ENCODE measurements around the gene SMIM21. TPM values are rescaled to one million over a fixed set of nuclear protein-coding genes. Genes with fewer than 3 reads are reported as not detected.

The SMIM21 gene
- polyA plus RNA-seq = not detected

DNA sequence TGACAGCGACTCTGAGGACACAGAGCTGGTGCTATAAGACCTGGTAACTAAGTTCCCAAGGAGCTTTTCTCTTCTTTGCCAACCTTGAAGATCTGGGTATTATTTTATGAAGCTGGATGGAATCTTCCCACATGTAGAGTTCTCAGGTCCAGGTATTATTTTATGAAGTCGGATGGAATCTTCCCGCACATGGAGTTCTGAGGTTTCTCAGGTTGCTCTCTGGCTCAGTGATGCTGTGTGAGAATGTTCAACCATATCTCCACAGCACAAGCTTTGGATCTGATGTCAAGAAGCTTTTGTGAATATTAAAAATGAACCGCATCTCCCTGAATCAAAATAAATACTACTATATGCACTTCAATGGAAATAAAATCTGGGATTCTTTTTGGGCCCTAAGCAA, at the start of gene SMIM21:
Gene SMIM21, minus strand, starts transcription at position 101 of the 400 bp plus-strand sequence. CDS start 140 bp downstream, outside the sequence.
- Mint-ChIP-seq H3K4me3 (no peak within 1 kb of the TSS), H3K27me3 (no peaks in the 10 kb centered on the region), H3K4me1 (no peaks in the 10 kb centered on the region), H3K36me3 (no peaks in the 10 kb centered on the region), H3K9me3 (peaks cover 0 to under 1% (median 0%) of the 10 kb centered on the region in 3 donors), H3K27ac (no peak within 1 kb of the TSS)

DNA sequence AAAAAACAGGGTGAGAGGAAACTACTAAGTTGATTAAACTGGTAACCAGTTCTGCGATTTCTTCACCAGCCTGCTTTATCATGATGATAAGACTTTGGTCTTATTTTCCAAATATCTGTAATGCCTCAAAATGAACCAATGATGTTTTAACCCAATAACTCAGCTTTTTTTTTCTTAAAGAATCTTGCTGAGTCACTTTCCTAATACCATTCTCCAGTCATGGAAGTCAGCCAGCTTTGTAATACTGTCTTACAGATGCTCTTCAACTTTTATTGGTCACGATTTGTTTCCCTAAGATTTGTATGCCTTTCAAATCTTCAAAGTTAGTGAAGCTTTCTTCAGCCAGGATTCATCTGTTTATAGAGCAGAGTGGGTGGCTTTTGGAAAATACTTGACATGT, 47.7 kb upstream of the SMIM21 start:
- Mint-ChIP-seq H3K36me3 (no peaks in the 10 kb centered on the region), H3K4me3 (no peak overlapping the region), H3K4me1 (peaks cover 0 to 2% (median 1%) of the 10 kb centered on the region in 3 donors), H3K27ac (no peak overlapping the region), H3K9me3 (peaks cover 0 to 2% (median 0%) of the 10 kb centered on the region in 3 donors), H3K27me3 (peaks cover 5% of the 10 kb centered on the region)

- Mint-ChIP-seq H3K27me3 (peaks cover 5% of the 10 kb centered on the region), H3K36me3 (peaks cover 2% of the 10 kb centered on the region), H3K4me3 (no peak overlapping the region), H3K9me3 (peaks cover 0 to 2% (median 0%) of the 10 kb centered on the region in 3 donors), H3K4me1 (peaks cover 0 to 2% (median 1%) of the 10 kb centered on the region in 3 donors), H3K27ac (no peak overlapping the region)
Measured at GRCh38 chr18:75474332-75474731, 46.8 kb upstream of the SMIM21 start.

- peaks cover 5% of the 10 kb centered on the region for H3K27me3 Mint-ChIP-seq
- H3K27ac Mint-ChIP-seq = no peak overlapping the region
- H3K4me1 Mint-ChIP-seq = peaks cover 0 to 2% (median 1%) of the 10 kb centered on the region in 3 donors
- peaks cover 2% of the 10 kb centered on the region for H3K36me3 Mint-ChIP-seq
- no peak overlapping the region for H3K4me3 Mint-ChIP-seq
- H3K9me3 Mint-ChIP-seq = peaks cover 0 to 2% (median 0%) of the 10 kb centered on the region in 3 donors
Measured at GRCh38 chr18:75473316-75473715, 45.8 kb upstream of the SMIM21 start.

DNA sequence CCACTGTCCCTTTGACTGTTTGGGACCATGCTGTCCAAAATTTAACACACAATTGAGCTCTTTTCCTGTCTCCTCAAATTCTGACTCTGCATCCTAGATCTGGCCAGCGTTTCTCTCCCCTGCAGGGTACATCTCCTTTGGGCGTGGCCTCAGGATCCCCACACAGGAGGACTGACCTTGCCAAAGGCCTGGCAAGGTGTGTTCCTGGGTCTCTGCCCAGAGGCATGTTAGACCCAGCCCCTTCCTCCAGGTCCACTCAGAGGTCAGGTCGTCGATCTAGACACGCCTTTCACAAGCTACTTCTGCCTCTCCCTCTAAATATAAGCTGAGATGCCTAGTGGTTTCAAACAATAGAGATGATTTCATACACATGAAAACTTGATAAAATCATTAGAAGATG, 45.4 kb upstream of the SMIM21 start:
- Mint-ChIP-seq H3K4me1 (peaks cover 0 to 1% (median under 1%) of the 10 kb centered on the region in 3 donors), H3K4me3 (no peak overlapping the region), H3K27ac (no peak overlapping the region), H3K9me3 (peaks cover 0 to 2% (median 0%) of the 10 kb centered on the region in 3 donors), H3K36me3 (peaks cover 2% of the 10 kb centered on the region), H3K27me3 (peaks cover 5% of the 10 kb centered on the region)

DNA sequence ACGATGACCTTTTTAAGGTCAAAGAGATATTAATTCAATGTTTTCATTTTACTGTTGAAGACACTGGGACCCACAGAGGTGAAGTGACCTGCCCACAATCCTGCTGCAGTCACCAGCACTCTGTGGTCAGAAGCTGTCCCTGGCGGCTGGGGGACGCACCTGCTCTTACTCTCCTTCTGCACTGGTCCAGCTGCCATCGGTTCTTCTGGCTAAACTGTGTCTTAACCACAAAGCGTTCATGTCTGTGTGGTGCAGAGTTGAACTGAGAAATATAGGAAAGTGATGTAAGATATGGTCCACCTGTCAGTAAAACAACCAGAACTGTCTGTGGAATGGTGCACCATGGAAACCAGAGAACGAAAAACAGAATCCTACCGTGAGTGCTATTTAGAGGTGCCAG, 44.9 kb upstream of the SMIM21 start:
- Mint-ChIP-seq H3K9me3 (peaks cover 0 to 2% (median 0%) of the 10 kb centered on the region in 3 donors), H3K4me1 (no peaks in the 10 kb centered on the region), H3K36me3 (peaks cover 2% of the 10 kb centered on the region), H3K27ac (no peak overlapping the region), H3K4me3 (no peak overlapping the region), H3K27me3 (peaks cover 5% of the 10 kb centered on the region)

DNA sequence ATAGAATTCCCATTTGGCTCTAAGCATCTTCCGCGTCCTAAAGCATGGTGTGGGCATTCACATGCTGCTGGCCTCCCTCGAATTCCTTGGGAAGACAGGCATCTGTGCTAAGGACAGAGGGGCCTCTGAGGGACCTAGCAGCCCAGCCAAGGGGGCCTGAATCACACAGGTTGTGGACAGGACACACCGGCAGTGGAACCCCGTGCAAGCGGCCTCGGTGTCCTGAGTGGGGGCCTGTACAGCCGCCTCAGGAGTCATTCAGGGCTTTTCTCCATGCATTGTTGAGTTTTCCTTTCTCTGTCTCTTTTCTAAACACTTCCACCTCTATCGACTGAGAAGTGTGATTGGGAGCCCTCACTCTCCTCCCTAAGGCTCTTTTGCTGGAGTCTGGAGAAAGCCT, 44.3 kb upstream of the SMIM21 start:
- Mint-ChIP-seq H3K4me1 (no peaks in the 10 kb centered on the region), H3K27me3 (peaks cover 5% of the 10 kb centered on the region), H3K36me3 (peaks cover 2% of the 10 kb centered on the region), H3K4me3 (no peak overlapping the region), H3K27ac (no peak overlapping the region), H3K9me3 (peaks cover 0 to 2% (median 0%) of the 10 kb centered on the region in 3 donors)

- Mint-ChIP-seq H3K27ac (no peak overlapping the region), H3K9me3 (peaks cover 0 to 2% (median 0%) of the 10 kb centered on the region in 3 donors), H3K36me3 (peaks cover 2% of the 10 kb centered on the region), H3K27me3 (peaks cover 5% of the 10 kb centered on the region), H3K4me1 (no peaks in the 10 kb centered on the region), H3K4me3 (no peak overlapping the region)
Measured at GRCh38 chr18:75467851-75468250, 40.3 kb upstream of the SMIM21 start.

DNA sequence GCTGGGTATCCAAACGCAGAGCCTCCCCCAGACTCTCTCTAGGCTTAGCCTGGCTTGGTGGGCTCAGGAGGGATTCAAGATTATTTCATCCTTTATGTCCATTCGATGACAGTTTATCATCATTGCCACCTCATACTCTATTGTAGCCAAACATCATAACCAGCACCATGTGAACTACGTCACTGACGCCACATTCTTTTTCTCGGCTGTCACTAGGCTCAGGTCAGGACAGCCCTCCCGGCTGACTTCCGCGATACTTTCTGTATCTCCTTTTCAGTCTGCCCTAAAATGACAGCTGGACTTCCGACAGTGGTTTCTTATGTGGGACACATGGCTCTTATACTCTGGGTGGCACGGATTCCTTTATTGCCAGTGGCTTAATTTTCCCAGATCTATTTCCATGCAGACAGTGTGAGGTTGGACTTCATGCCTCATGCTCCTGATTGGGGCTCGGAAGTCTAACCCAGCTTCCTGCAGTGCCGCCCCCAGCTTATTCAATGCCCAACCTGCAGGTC, 39.8 kb upstream of the SMIM21 start:
- peaks cover 2% of the 10 kb centered on the region for H3K36me3 Mint-ChIP-seq
- no peak overlapping the region for H3K27ac Mint-ChIP-seq
- no peaks in the 10 kb centered on the region for H3K4me1 Mint-ChIP-seq
- H3K27me3 Mint-ChIP-seq = peaks cover 5% of the 10 kb centered on the region
- no peak overlapping the region for H3K4me3 Mint-ChIP-seq
- H3K9me3 Mint-ChIP-seq = no peaks in the 10 kb centered on the region

GRCh38 chr18:75464356-75464755, 36.9 kb upstream of the SMIM21 start:
- Mint-ChIP-seq H3K9me3 (peaks cover 0 to 5% (median 3%) of the 10 kb centered on the region in 3 donors), H3K27ac (no peak overlapping the region), H3K4me3 (no peak overlapping the region), H3K27me3 (no peaks in the 10 kb centered on the region), H3K4me1 (no peaks in the 10 kb centered on the region), H3K36me3 (no peaks in the 10 kb centered on the region)

- Mint-ChIP-seq H3K4me1 (no peaks in the 10 kb centered on the region), H3K9me3 (peaks cover 7 to 19% (median 10%) of the 10 kb centered on the region in 3 donors), H3K4me3 (no peak overlapping the region), H3K27ac (no peak overlapping the region), H3K36me3 (no peaks in the 10 kb centered on the region), H3K27me3 (peaks cover 3% of the 10 kb centered on the region)
Measured at GRCh38 chr18:75462178-75462832, 34.8 kb upstream of the SMIM21 start.

DNA sequence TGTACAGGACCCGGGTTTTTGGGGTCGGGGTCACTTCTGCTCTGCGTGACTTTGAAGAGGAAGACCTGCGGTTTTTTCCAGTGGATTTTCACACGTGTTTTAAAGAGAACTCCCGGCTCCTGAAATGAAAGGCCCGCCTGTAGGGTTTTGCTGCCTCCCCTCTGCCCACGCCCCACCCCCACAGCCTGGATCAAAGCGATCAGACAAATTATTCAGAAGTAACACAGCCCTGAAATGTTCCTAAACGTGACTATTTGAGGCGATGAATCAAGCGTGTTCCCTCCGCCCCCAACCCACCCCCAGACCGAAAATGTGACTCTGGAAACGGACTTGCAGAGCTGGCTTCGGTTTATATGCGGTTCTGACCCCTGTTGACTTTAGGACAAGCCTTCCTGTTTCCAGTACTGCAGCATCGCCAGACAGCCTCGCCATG, 28.7 kb upstream of the SMIM21 start:
- H3K4me1 Mint-ChIP-seq = peaks cover 0 to 2% (median 0%) of the 10 kb centered on the region in 3 donors
- H3K27ac Mint-ChIP-seq = no peak overlapping the region
- H3K9me3 Mint-ChIP-seq = peaks cover 7 to 19% (median 10%) of the 10 kb centered on the region in 3 donors
- peak overlapping the region in 1 of 4 donors; percentile 41 for H3K4me3 Mint-ChIP-seq
- no peaks in the 10 kb centered on the region for H3K36me3 Mint-ChIP-seq
- H3K27me3 Mint-ChIP-seq = peaks cover 29% of the 10 kb centered on the region

- Mint-ChIP-seq H3K4me1 (peaks cover 0 to 2% (median 0%) of the 10 kb centered on the region in 3 donors), H3K9me3 (peaks cover 7 to 19% (median 10%) of the 10 kb centered on the region in 3 donors), H3K36me3 (no peaks in the 10 kb centered on the region), H3K27me3 (peaks cover 29% of the 10 kb centered on the region), H3K4me3 (peak overlapping the region in 1 of 4 donors; percentile 17), H3K27ac (no peak overlapping the region)
Measured at GRCh38 chr18:75455249-75456198, 28.0 kb upstream of the SMIM21 start.

- Mint-ChIP-seq H3K27me3 (peaks cover 29% of the 10 kb centered on the region), H3K36me3 (no peaks in the 10 kb centered on the region), H3K27ac (no peak overlapping the region), H3K4me3 (no peak overlapping the region), H3K4me1 (peaks cover 0 to 2% (median 0%) of the 10 kb centered on the region in 3 donors), H3K9me3 (peaks cover 6 to 14% (median 7%) of the 10 kb centered on the region in 3 donors)
Measured at GRCh38 chr18:75454022-75454795, 26.7 kb upstream of the SMIM21 start.
